ENCODE measurements around the gene FTSJ3.

Gene FTSJ3

DNA sequence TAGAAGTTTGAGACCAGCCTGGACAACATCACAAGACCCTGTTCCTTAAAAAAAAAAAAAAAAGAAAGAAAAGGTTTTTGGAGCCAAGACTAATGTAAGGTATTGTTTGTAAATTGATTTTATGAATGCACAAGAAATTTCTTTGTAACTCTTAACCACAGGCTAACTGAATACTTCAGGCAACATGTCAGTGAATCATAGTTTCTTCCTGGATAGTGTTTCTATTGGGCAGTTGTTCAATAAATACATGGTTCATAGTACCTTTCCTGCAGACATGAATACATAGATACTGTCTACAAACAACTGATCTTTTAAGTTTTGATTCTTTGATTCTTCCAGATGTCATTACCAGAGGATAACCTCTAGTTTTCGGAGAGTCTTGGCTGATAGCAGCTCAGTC, 41.9 kb downstream of the FTSJ3 start:
- DNase-seq = no peak

DNA sequence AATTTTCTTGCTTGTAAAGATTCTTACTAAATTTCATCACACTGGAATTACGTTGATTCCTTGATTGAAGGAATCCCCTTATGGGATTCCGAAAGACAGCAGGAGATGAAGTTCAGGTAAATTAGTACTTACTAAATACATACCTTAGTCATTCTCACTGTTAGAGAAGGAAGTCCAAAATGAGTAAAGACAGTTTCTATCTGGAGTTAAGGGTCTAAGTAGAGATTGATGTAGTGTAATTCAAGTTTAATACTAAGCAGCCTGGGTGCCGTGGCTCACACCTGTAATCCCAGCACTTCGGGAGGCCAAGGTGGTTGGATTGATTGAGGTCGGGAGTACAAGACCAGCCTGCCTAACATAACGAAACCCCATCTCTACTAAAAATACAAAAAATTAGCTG, 43.9 kb downstream of the FTSJ3 start:
- no peak for DNase-seq

DNA sequence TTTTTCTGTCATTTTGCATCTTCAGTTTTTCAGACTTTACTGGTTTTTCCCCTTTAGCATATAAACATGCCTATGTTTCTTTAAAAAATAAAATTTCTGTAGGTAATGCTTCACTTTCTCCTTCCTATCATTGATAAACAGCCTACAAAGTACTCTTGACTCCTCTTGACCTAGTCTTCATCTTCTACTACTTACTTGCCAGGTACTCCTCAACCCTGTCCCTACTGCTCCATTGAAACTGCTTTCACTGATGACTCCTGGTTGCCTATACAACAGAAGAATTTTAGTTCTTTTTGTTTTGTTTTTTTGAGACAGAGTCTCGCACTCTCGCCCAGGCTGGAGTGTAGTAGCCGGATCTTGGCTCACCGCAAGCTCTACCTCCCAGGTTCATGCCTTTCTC, 46.5 kb downstream of the FTSJ3 start:
- DNase-seq = no peak

DNA sequence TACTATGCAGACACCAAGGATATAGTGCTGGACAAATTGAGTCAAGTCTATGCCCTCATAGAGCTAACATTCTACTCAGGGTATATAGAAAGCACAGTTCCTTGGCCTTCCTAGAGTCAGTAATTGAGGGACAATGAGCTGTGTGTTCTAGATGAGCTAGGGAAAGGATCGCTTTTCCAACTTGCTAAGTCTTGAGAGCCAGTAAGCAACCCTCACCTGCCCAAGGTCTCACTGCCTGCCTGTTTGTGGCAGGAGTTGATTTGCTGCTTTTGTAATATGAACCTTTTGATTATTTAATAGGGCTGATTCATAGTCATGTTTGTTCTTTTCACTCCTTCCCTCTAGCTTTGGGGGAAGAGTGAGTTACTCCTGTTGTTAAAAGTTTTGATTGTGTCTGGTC, 47.0 kb downstream of the FTSJ3 start:
- DNase-seq = no peak

DNA sequence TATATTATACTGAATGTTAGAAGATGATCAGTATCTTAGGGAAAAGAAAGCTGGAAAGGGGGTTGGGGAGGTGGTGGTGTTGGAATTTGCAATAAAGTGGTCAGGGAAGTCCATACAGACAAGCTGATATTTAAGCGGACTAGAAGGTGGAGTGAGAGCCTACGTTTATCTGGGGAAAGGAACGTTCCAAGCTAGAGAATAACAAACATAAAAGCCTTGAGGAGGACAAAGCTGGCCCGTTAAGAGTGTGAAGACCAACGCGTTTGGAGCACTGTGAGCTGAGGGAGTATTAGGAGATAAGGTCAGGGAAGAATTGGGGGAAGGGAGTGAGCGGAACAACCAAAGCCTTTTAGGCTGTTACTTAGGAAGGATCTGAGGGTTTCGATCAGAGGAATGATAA, 52.0 kb downstream of the FTSJ3 start:
- no peak for DNase-seq

DNA sequence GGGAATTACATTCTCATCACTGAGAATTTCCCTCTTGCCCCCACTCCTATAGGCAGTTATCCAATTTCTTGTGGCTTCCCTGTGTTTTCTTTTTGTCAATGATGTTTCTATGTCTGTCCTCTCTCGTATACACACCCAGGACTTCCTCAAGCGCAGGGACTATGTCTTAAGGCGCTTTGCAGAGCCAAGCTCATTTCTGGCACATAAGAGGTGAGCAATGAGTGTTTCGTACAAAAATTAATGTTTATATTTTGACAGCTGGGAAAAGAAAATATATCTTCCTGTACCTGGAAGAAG, 52.5 kb downstream of the FTSJ3 start:
- no peak for DNase-seq

DNA sequence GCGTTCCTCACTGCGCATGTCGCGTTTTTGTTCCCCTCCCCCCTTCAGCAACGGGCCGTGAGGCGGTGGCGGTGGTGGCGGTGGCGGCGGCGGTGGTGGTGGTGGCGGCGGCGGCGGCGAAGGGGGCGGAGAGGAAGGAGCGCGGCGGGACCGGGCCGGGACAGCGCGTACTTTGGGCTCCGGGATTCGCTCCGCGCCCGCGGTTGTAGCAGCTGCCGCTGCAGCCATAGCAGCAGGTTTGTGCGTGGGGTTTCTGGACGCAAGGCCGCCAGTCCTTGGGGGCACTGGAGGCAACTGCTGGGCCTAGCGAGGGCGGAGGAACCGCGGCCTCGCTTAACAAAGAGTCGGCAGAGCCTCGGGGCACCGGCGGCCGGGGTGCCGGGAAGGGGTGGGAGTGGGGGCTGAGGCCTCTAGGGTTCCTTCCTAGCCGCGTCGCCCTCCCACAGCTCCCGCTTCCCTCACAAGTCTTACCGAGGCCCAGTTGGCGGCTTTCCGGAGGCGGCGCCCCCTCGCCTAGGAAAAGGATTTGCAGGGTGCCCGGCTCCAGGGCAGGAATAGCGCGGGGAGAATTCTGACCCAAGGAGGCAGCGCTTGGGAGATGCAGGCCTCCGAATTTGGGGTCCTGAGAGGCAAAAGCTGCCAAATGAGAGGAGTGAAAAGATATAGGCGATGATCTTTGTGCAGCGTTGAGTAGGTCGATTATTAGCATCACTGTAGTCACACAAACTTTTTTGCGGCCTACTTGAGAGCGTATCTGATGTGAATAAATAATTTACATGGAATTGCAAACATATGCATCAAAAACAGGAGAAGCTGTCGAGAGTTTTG, 53.1 kb downstream of the FTSJ3 start, which contains the start of gene DDX42:
Gene DDX42 (plus strand): TSS at position 30 of the 828 bp plus-strand sequence. CDS start 12,880 bp downstream, outside the sequence.
- peak; percentile 56 to 77 for DNase-seq

DNA sequence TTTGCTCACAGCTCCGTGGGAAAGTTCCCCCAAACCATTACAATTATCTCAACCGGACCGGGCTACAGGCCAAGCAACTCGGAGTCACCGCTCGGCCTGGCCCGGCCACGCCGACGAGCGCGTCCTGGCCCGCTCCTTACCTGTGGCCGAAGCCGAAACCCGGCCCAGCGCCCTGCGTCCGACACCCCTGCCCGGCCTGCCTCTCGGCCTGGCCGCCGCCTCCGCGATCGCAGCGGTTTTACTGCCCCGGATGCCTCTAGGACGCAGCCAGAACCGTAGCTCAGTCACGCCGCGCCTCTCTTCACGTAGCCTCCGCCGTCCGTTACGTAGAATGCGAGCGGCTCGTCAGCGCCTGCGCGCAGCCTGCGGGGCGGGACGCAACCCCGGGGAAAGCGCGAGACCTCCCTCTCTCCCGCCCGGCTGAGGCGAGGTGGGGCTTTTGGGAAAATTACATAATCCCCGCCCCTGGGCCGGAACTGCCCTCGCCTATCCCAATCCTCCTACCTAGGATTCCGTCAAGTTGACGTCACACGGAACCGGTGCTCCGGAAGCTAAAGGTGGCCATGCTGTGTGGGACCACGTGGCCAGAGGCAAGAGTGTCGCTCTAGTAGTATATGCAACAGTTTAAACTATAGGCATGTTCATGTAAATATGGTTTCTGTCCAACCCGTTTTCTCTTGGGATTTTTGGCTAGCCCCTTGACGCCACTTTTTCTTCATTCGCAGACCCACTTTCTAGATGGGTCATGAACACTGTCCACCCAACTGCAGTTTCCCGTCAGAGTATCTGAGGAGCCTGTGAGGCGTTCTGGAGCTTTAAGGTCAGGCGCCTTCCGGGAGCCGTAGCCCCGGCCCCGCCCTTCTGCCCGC, 54.0 kb downstream of the FTSJ3 start, which contains the start of gene CCDC47:
Gene CCDC47 (minus strand): TSS at position 326 of the 869 bp plus-strand sequence. CDS start 7,422 bp downstream, outside the sequence.
- peak; percentile 99 for DNase-seq

DNA sequence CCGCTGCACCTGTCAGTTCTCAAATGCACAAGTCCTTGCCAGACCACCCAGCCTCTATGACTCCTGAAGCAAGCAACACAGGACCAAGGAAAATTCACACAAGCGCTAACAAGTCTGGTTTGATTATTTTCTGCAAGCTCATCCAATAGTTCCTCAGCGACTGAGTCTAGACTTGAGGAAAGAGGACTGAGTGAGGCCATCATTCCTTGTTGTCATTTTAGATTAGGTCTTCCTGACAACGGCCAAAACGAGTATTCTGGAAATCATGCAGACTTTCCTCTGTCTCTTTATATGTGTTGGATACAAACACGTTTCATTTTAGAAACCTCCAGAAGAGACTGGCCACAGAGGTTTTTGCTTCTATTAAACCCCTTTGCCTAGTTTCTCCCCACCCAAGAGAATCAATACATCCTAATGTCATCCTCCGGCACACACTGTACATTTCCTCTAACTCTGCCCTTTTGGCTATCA, 54.6 kb downstream of the FTSJ3 start:
- DNase-seq = peak; percentile 14 to 26
